NOMO-1 treated with dmso at 0.1 percent for 144 hours (cell line): Measurements from ENCODE around the gene C16orf74.

Source experiments
- DNase-seq: peaks from one replicate; lab custom pipeline; 2025; ENCODE audit not compliant: unreplicated experiment; lab: John Stamatoyannopoulos, UW

C16orf74 gene

DNA sequence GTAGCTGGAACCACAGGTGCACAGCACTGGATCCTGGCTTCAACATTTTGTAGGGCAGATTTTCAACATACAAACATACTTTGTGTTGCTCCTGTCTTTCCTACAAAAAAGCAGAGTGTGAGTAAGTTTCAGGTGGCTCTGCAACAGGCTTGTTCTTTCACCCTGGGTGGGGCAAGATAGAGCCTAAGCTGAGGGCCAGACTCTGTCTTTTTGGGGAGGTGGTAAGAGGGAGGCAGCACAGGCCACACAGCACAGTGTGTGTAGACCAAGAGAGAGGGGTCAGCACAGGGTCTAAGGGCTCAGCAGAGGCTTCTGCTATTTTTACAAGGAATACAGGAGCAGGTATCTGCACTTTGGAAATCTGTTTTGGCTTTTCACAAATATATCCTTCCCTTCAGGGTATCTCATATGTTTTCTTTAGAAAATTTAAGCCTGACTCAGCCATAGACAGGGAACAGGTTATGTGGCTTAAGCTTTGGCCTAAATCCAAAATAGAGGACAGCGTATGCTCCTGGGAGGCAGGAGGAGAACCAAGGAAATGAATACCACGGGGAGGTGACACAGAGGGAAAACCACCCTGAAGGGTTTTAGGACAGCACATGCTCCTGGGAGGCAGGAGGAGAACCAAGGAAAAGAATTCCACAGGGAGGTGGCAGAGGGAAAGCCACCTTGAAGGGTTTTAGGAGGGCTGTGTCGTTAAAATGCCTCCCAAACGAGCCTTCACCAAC, 26.9 kb upstream of the C16orf74 start:
- DNase-seq = no peak

DNA sequence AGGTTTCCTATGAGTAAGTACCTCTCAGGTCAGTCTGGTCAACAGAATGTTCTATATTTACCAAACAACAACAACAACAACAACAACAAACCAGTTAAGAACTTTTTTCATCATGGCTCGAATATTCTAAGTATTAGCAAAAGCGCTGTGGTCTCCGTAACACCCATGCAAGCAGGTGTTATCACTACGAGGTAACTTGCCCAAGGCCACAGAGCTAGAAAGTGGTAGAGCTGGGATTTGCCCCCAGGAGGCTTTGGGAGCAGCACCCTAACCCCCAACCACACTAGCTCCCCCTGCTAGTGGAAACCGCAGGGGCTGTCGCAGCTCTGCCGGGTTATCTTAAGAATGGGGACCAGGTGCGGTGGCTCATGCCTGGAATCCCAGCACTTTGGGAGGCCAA, 23.9 kb upstream of the C16orf74 start:
- DNase-seq = no peak

DNA sequence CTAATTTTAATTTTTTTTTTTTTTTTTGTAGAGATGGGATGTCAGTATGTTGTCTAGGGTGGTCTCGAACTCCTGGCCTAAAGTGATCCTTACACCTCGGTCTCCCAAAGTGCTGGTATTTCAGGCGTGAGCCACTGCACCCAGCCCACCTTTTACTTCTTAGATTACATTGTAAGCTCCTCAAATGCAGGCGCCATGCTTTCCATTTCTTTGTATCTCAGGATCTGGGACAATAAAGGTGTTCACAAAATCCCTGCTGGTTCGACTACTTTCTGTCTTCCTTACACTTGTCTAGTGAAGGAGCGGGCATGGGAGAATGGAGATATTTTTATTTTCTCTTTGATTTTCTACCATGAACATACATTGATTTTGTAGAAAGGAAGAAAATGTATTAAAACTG, 23.2 kb upstream of the C16orf74 start:
- no peak for DNase-seq

DNA sequence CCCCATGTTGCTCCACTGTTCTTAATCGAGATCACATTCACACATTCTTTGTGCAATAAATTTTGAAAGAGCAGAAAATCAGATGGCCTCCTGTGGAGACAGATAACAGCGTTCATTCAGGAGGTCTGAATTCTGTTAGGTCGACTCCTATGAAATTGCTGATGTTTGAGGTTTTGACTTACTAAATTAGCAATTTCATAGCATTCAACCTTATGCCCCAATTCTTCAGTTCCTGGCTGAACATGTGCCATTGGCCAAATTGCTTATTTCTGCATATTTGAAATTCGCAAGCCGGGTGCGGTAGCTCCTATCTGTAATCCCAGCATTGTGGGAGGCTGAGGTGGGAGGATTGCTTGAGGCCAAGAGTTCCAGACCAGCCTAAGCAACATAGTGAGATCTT, 22.1 kb upstream of the C16orf74 start:
- DNase-seq = no peak

DNA sequence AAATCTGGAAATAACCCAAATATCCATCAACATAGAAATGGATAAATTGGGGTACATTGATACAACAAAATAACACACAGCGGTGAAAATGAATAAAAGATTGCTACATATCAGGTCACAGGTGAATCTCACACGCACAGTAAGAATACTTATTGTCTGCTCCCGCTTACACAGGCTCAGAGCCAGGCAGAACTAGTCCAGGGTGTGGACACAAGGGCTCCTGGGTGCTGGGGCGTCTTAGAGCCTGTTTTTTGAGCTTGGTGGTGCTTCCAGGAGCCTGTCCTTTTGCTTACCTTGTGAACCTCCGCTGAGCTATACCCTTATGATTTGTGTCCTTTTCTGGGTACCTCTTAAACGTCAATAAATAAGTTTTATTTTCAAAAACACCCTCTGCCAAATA, 19.8 kb upstream of the C16orf74 start:
- DNase-seq = no peak

DNA sequence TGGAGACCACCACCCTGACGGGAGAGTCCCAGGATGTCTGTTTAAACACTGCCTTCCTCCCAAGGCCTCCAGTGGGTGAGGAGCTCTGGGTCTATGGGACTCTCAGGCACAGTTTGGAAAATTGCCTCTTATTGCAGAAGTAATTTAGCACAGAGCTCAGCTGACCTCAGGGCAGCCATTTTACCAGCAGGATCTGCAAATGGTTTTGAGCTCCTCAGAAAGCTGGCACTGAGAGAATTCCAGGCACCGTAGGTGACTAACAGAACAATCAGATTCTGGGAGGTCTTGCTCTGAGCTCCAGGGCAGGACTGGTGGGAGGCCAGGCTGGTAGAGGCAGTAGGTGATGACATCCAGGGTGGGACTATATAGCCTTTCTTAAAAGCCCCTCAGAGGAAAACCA, 17.3 kb upstream of the C16orf74 start:
- DNase-seq = no peak

DNA sequence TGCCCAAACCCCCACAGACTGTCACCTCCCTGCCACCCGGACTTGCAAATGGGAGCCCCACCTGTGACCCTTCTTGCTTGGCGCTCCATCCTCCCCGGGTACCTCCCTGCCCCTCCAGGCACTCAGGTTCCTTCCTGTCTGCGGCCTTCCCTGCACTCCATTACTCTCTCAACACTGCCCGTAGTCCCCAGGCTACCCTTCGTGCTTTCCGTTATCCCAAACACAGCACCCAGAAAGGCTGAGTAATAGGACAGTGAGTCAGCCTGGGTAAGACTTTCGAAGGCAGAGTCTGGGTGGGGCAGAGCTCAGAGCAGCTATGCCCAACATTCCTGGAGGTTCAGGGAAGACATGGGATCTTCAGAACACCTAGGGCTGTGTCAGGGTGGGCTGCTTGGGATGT, 16.6 kb upstream of the C16orf74 start:
- DNase-seq = no peak

DNA sequence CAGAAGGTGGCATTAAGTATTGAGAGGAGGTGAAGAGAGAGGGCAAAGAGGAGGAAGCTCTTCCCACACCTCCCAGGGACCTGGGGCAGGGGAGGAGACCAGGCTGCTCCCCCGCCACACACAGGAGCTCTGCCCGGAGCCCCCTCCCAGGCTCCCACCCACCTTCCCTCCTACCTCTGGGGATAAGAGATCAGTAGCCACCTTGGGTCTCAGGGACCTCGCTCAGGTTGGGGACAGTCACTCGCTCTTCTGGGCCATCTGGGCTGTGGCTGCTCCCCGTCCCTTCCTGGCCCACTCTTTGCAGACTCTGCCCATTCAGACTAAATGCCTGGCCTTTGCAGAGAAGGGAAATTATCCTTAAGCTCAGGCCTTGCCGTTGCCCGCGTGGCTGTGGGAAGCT, 14.9 kb upstream of the C16orf74 start:
- DNase-seq = no peak

DNA sequence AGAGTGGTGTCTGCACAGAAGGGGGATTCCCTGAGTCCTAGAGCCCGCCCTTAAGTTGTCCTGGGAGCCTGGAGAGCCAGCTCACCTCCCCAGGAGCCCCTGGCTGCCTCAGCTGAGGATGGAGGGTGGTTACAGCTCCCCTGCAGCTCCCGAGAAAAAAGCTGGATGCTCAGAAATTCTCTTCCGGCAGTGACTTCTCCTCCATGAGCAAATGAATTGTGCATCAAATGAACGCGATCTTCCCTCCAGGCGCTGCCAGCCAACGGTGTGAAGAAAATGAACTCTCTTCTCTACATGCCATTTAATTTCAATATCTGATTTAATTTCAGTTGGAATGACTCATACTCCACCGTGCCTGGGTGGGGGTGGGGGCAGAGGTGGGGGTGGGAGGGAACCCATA, 14.3 kb upstream of the C16orf74 start:
- no peak for DNase-seq

DNA sequence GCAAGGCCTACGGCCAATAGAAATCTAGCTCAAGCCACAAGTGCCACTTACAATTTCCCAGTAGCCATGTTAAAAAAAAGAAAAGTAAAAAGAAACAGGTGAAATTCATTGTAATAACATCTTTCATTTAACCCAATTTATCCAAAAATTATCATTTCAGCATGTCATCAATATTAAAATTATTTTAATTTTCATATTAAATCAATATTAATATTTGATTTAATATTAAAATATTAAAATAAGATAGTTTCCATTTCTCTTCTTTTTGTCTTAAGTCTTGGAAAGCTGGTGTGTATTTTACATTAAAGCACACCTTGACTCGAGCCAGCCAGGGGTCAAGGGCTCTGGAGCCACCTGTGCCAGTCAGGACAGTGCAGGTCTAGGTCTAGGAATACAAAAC, 12.7 kb upstream of the C16orf74 start:
- no peak for DNase-seq

DNA sequence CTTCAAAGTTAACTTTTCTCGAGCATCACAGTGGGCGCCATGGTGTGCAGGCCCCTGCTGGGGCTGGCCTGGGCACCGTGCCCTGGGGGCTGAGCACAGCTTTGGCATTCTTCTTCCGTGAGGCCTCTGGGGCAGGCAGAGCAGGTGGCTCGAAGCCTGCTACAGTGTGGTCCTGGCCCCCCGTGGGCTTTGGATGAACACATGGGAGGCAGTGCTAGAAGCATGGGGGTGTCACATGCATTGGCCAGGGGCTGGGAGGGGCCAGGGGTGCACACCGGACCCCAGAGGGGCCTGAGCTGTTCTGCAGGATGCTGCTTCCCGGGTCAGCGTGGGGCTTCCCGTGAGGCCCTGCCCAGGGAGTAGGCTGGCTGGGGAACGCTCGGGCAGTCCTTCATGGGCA, 12.1 kb upstream of the C16orf74 start:
- no peak for DNase-seq

DNA sequence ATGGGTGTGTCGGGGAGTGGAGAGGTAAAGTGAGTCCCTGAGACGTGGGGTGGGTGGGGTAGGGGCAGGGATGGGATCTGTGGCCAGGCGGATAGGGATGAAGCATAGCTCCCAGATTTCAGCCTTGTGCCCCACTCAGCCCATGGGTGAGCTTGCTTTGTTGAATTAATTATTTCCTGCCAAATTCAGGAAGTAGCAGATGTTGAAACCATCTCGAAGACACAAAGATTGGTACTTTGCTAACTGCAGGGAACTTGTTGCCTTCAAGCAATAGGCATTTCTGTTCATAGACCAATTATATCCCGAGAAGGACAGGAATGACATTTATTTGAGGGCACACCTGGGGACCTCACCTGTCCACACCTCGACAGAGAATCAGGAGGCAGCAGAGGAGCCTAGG, 11.0 kb upstream of the C16orf74 start:
- peak; percentile 55 for DNase-seq

DNA sequence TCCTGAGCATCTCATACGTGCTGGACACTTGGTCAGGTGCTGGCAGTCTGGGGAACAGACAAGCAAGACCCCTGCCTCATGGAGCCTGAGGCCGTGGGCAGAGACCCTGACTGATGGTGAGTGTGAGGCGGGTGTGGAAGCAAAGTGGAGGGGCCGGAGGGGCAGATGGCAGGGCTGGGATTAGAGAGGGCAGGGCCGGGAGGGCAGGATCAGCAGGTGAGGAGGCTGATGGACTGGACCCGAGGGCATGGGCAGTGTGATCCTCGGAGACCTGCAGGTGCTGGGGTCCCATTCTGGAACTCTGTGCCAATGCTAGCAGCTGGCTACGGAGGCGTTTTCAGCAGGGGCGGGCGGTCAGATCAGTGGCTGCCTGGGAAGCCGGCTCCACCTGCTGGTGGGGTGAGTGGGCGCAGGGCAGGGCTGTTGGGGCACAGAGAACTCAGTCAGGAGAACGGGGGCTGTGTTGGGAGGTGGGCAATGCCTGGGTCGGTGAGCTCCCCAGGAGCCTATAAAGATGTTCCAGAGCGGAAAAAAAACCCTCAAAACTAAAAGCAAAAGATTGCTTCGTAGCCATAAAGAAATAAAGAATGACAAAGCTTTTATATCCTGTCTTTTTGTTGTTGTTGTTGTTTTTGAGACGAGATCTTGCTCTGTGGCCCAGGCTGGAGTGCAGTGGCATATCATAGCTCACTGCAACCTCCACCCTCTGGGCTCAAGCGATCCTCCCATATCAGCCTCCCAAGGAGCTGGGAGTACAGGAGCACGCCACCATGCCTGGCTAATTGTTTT, 8.9 kb upstream of the C16orf74 start:
- peak; percentile 55 for DNase-seq

DNA sequence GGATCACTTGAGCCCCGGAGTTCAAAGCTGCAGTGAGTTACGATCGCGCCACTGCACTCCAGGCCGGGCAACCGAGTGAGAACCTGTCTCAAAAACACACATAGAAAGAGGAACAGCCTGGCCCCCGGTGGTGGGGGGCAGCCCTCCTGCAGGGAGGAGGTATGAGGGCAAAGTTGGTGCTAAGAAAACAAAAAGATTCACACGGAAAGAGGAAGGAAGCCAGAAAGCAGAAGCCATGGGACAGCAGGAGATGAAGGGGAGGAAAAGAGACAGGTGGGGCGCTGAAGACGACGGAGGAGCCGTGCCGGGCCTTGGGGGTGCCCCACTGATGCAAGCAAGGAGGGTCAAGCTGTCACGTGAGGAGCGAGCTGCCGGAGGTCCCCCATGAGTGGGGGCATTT, 8.2 kb upstream of the C16orf74 start:
- DNase-seq = peak; percentile 92

DNA sequence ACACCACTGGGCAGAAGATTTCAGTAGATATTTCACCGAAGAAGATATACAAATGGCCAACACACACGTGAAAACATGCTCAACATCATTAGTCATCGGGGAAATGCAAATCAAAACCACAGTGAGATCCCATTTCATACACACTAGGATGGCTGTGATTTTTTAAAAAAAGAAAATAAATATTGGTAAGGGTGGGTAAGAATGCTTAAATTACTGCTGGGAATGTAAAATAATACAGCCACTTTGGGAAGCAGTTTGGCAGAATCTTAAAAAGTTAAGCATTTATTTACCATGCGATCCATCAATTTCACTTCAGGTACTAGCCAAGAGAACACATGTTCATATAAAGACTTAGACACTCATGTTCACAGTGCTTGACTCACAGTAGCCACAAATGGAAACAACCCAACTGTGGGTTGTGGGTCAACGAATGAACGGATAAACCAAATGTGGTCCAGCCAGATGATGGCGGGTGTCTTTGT, 6.5 kb upstream of the C16orf74 start:
- no peak for DNase-seq

DNA sequence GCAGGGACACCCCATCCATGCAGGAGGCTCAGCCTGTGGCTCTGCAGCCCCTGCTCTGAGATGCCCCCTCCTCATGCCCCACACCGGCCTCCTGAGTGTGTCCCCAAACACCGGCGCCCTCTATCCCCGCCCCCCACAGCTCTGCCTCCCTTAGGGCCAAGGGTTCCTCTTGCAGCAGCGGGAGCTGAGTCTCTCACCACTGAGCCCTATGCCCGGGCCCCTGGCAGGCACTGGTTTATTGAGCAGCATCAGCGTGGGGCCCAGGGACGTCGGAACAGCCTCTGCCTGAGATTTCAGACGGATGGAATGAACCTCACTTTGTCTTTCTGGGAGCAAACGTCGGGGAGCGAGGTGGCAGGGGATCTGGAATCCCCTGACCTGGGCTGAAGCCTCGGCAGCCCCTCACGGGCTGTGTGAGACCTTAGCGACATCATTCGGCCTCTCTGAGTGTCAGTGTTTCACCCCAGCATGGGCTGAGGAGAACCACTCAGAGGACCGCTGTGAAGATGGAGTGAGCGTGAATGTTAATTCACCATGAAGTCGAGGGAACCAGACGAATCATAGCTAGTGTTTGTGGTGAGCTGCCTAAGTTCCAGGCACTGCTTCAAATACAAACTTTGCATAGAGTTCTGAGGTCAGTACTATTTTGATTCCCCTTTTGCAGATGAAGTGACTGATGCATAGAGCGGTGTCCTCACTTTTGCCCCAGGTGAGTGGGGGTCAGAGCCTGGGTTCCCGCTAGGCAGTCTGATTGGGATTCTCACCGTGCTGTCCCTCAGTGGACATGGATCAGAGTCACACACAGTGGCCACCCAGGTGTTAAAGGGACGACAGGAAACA, 5.3 kb upstream of the C16orf74 start:
- no peak for DNase-seq

DNA sequence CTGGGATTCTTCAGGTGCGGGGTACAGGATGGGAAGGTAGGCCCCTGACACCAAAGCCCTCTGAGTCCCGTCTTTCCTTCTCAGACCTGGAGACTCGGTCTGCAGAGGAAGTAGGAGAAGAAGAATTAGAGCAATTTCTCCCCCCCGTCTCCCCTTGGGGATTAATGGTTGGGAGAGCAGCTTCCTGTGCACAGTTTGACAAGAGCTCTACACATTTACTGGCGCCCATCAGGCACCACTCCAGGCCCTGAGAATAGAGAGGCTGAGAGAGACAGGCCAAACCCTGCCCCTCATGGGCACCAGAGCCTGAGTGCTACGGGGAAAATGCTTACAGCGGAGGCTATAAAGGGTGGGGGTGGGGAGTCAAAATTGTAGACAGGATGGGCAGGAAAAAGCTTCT, 3.5 kb upstream of the C16orf74 start:
- DNase-seq = no peak

DNA sequence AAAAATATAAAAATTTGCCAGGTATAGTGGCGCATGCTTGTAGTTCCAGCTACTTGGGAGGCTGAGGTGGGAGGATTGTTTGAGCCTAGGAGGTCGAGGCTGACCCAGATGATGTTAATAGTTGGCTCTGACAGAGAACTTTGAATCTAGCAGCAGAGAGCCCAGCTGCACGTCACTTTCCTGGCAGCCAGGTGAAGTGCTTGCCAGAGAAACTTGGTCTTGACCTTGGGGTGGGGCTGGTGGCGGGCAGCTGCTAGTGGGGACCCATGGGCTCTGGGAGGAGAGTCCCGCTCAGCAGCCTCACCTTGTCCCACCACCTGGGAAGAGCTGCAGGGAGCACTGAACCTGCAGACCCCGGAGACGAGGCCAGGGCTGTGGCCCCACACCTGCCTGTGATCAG, 3.1 kb upstream of the C16orf74 start:
- DNase-seq = no peak

DNA sequence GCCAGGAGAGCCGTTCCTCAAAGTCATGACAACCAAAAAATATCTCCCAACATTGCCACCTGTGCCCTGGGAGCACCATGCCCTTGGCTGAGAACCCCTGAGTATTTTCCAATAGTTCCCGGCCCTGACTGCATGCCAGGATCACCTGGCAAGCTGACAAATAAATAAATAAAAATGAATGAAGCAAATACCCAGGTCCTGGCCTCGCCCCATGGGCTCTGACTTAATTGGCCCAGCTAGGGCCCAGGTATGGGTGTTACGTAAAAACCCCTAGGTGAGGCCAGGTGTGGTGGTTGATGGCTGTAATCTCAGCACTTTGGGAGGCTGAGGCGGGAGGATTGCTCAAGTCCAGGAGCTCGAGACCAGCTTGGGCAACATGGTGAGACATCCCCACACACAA, 2.7 kb upstream of the C16orf74 start:
- DNase-seq = no peak

DNA sequence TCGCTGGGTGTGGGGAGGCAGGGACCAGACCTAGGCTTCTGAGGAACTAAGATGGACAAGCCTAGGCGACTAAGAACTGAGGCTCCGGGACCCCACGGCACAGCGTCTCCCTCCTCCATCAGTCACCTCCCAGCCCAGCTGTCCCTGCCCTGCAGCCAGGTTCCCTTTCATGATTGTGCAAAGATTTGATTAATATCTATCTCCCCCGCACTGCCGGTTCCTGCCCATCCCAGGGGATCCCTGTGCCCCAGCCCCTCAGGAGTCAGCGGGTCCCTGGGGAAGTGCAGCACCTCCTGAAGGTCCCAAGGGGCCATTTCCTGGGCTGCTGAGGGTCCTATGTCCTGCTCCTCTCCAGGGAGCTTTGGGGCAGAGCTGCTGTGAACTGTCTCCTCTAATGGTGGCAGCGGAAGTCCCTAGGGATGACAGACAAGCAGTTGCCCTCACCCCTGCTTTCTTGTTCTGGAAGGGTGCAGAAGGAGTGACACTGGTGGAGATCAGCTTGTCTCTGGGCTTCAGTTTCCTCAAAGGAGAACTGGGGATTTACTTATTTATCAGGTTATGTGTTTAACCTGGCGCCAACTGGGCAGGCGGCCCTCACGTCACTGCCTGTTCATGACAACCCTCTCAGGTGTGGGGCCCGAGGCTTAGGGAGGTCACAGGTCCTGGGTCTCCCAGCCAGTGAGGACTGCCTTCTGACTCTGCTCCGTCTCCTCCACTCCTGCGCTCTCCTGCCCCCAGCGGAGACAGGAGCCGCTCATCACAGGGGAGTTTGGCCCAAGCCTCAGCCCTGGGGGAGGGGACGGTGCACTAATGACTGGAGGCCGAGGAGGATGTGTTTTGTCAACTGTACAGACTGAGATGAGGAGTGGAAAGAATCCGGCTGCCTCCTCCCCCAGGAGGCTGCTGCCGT, 1.9 kb upstream of the C16orf74 start:
- no peak for DNase-seq
